ENCODE data around the gene TSSK1B. TPM values are rescaled to one million over a fixed set of nuclear protein-coding genes. Genes with fewer than 3 reads are reported as not detected.
"Not testable (repeated sequence)": the region's sequence is repeated elsewhere in the genome, so short reads cannot be mapped to it uniquely, and the experiment has no call there.

TSSK1B gene
- total RNA-seq, 3 donors from 2014 or later (not counting 1 experiment from before 2014, with no cell fraction given): not detected

- H3K27ac Mint-ChIP-seq: no peak overlapping the region
- Histone ChIP-seq H3K9me3 (ENCODE audit: control insufficient read depth, insufficient read depth, low read length) (no peaks in the 10 kb centered on the region), H3K27ac (ENCODE audit: low read length) (no peak overlapping the region), H3K27me3 (ENCODE audit: control insufficient read depth, insufficient read depth, low read length) (no peaks in the 10 kb centered on the region), H3K4me1 (ENCODE audit: control insufficient read depth, insufficient read depth, low read length) (no peaks in the 10 kb centered on the region), H3K4me3 (ENCODE audit: low read length) (no peak overlapping the region), H3K36me3 (ENCODE audit: control insufficient read depth, insufficient read depth, low read length) (no peaks in the 10 kb centered on the region)
- H3K27me3 Mint-ChIP-seq (ENCODE audit: low read depth in 2 of 2): peaks cover 0 to 8% of the 10 kb centered on the region in 2 donors
- no peak for DNase-seq
- no peak overlapping the region for H3K4me3 Mint-ChIP-seq
- no peaks in the 10 kb centered on the region for H3K9me3 Mint-ChIP-seq
- no peaks in the 10 kb centered on the region for H3K36me3 Mint-ChIP-seq
- intact Hi-C loops (cut with micrococcal nuclease): no loop called here
- ATAC-seq: no peak
- TF ChIP-seq CTCF (IDR thresholded peaks at IDR 0.05): no peak
- H3K4me1 Mint-ChIP-seq: no peaks in the 10 kb centered on the region
Observed at GRCh38 chr5:113463032-113463431, 28.2 kb upstream of the TSSK1B start.

DNA sequence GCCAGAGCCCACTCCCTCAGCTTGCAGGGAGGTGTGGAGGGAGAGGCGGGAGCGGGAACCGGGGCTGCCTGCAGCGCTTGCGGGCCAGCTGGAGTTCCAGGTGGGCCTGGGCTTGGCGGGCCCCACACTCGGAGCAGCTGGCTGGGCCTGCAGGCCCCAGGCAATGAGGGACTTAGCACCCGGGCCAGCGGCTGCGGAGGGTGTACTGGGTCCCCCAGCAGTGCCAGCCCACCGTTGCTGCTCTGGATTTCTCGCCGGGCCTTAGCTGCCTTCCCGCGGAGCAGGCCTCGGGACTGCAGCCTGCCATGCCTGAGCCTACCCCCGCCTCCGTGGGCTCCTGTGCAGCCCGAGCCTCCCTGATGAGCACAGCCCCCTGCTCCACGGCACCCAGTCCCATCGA lies 22.3 kb upstream of the TSSK1B start:
- H3K27ac Mint-ChIP-seq; DNase-seq; H3K4me3 ChIP-seq (ENCODE audit: low read length); H3K9me3 Mint-ChIP-seq; intact Hi-C loops (cut with micrococcal nuclease); H3K27ac ChIP-seq (ENCODE audit: low read length); H3K27me3 ChIP-seq (ENCODE audit: control insufficient read depth, insufficient read depth, low read length); H3K4me3 Mint-ChIP-seq; H3K27me3 Mint-ChIP-seq (ENCODE audit: low read depth in 2 of 2); H3K9me3 ChIP-seq (ENCODE audit: control insufficient read depth, insufficient read depth, low read length); H3K4me1 Mint-ChIP-seq; ATAC-seq; H3K36me3 Mint-ChIP-seq; H3K36me3 ChIP-seq (ENCODE audit: control insufficient read depth, insufficient read depth, low read length); H3K4me1 ChIP-seq (ENCODE audit: control insufficient read depth, insufficient read depth, low read length): not testable (repeated sequence)
- WGBS (ENCODE audit: insufficient coverage): 94% methylated on average over 21 of the region's 21 CpGs

GRCh38 chr5:113452941-113453340 lies 18.2 kb upstream of the TSSK1B start:
- no peak overlapping the region for H3K4me3 ChIP-seq (ENCODE audit: low read length)
- H3K4me1 Mint-ChIP-seq: no peaks in the 10 kb centered on the region
- H3K27me3 Mint-ChIP-seq (ENCODE audit: low read depth in 2 of 2): peaks cover 0 to 21% of the 10 kb centered on the region in 2 donors
- no peaks in the 10 kb centered on the region for H3K4me1 ChIP-seq (ENCODE audit: control insufficient read depth, insufficient read depth, low read length)
- H3K36me3 Mint-ChIP-seq: no peaks in the 10 kb centered on the region
- no peak overlapping the region for H3K27ac Mint-ChIP-seq
- no peak for ATAC-seq
- TF ChIP-seq CTCF (IDR thresholded peaks at IDR 0.05): no peak
- no peaks in the 10 kb centered on the region for H3K9me3 Mint-ChIP-seq
- H3K36me3 ChIP-seq (ENCODE audit: control insufficient read depth, insufficient read depth, low read length): no peaks in the 10 kb centered on the region
- 92% methylated on average over 6 of the region's 6 CpGs for WGBS (ENCODE audit: insufficient coverage)
- intact Hi-C loops (cut with micrococcal nuclease): no loop called here
- H3K9me3 ChIP-seq (ENCODE audit: control insufficient read depth, insufficient read depth, low read length): no peaks in the 10 kb centered on the region
- H3K27me3 ChIP-seq (ENCODE audit: control insufficient read depth, insufficient read depth, low read length): no peaks in the 10 kb centered on the region
- H3K4me3 Mint-ChIP-seq: no peak overlapping the region
- no peak for DNase-seq
- H3K27ac ChIP-seq (ENCODE audit: low read length): no peak overlapping the region

GRCh38 chr5:113451797-113452196 lies 17.0 kb upstream of the TSSK1B start:
- Histone ChIP-seq H3K4me1 (ENCODE audit: control insufficient read depth, insufficient read depth, low read length) (no peaks in the 10 kb centered on the region), H3K4me3 (ENCODE audit: low read length) (no peak overlapping the region), H3K27ac (ENCODE audit: low read length) (no peak overlapping the region), H3K36me3 (ENCODE audit: control insufficient read depth, insufficient read depth, low read length) (no peaks in the 10 kb centered on the region), H3K27me3 (ENCODE audit: control insufficient read depth, insufficient read depth, low read length) (no peaks in the 10 kb centered on the region), H3K9me3 (ENCODE audit: control insufficient read depth, insufficient read depth, low read length) (no peaks in the 10 kb centered on the region)
- no peak overlapping the region for H3K4me3 Mint-ChIP-seq
- no peaks in the 10 kb centered on the region for H3K9me3 Mint-ChIP-seq
- intact Hi-C loops (cut with micrococcal nuclease): no loop called here
- H3K36me3 Mint-ChIP-seq: no peaks in the 10 kb centered on the region
- peaks cover 2 to 21% of the 10 kb centered on the region in 2 donors for H3K27me3 Mint-ChIP-seq (ENCODE audit: low read depth in 2 of 2)
- DNase-seq (no peak), ATAC-seq (no peak)
- H3K4me1 Mint-ChIP-seq: no peaks in the 10 kb centered on the region
- no peak overlapping the region for H3K27ac Mint-ChIP-seq
- WGBS (ENCODE audit: insufficient coverage): 100% methylated on average over 2 of the region's 2 CpGs
- TF ChIP-seq CTCF (IDR thresholded peaks at IDR 0.05): no peak

All from natural killer cell (primary cell).